ENCODE results near the gene SLC38A10. TPM values are rescaled to one million over a fixed set of nuclear protein-coding genes. Genes with fewer than 3 reads are reported as not detected.
"Not testable (repeated sequence)": the region's sequence is repeated elsewhere in the genome, so short reads cannot be mapped to it uniquely, and the experiment has no call there.

SLC38A10 gene
- total RNA-seq, 3 donors from 2014 or later (not counting 1 experiment from before 2014, with no cell fraction given), result 72.2 to 104 (median 90.5) TPM

DNA sequence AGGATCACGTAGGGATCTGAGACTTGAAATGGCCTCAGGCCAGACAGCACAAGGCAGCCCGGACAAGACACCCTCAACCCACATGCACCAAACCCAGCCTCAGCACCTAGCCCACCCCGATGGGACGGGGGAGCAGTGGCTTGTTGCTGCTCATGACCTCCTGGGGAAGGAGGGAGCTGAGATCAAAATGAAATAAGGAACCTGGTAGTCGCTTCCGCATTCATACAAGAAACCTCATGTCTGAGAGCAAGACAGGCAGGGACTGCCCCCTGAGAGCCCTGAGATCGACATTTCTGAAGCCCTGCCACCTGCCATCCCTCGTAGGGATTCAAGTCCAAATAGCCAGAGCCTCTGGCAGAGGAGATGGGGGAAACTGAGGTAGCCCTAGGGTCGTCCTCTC is 66.7 kb downstream of the SLC38A10 start:
- Histone ChIP-seq H3K4me1 (ENCODE audit: control insufficient read depth, insufficient read depth, low read length) (peaks cover 23% of the 10 kb centered on the region), H3K4me3 (ENCODE audit: low read length) (no peak overlapping the region), H3K27ac (ENCODE audit: low read length) (no peak overlapping the region), H3K36me3 (ENCODE audit: control insufficient read depth, insufficient read depth, low read length) (peaks cover 22% of the 10 kb centered on the region), H3K27me3 (ENCODE audit: control insufficient read depth, insufficient read depth, low read length) (no peaks in the 10 kb centered on the region), H3K9me3 (ENCODE audit: control insufficient read depth, insufficient read depth, low read length) (no peaks in the 10 kb centered on the region)
- TF ChIP-seq, protein P1, sequence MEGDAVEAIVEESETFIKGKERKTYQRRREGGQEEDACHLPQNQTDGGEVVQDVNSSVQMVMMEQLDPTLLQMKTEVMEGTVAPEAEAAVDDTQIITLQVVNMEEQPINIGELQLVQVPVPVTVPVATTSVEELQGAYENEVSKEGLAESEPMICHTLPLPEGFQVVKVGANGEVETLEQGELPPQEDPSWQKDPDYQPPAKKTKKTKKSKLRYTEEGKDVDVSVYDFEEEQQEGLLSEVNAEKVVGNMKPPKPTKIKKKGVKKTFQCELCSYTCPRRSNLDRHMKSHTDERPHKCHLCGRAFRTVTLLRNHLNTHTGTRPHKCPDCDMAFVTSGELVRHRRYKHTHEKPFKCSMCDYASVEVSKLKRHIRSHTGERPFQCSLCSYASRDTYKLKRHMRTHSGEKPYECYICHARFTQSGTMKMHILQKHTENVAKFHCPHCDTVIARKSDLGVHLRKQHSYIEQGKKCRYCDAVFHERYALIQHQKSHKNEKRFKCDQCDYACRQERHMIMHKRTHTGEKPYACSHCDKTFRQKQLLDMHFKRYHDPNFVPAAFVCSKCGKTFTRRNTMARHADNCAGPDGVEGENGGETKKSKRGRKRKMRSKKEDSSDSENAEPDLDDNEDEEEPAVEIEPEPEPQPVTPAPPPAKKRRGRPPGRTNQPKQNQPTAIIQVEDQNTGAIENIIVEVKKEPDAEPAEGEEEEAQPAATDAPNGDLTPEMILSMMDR (IDR thresholded peaks at IDR 0.05), result no peak
- peaks cover 21 to 22% of the 10 kb centered on the region in 2 donors for H3K4me1 Mint-ChIP-seq
- no peak overlapping the region for H3K4me3 Mint-ChIP-seq
- ATAC-seq, result no peak
- 67% methylated on average over 8 of the region's 9 CpGs for WGBS (ENCODE audit: insufficient coverage)
- intact Hi-C loops (cut with micrococcal nuclease), result no loop called here
- no peaks in the 10 kb centered on the region for H3K27me3 Mint-ChIP-seq (ENCODE audit: low read depth in 2 of 2)
- no peaks in the 10 kb centered on the region for H3K9me3 Mint-ChIP-seq
- no peak for DNase-seq
- H3K27ac Mint-ChIP-seq, result peak overlapping the region in 1 of 2 donors; percentile 3
- no peaks in the 10 kb centered on the region for H3K36me3 Mint-ChIP-seq

DNA sequence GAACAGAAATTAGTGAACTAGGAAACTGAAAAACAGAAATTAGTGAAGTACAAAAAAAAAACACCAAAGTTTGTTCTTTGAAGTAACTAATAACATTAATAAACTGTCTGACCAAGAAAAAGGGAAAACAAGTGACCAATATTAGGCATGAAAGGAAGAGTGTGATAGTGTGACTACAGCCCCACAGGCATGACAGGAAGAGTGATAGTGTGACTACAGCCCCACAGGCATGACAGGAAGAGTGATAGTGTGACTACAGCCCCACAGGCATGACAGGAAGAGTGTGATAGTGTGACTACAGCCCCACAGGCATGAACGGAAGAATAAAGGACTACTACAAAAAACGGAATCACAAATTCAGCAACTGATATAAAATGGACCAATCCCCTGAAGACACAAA is 67.5 kb downstream of the SLC38A10 start:
- Histone ChIP-seq H3K4me1 (ENCODE audit: control insufficient read depth, insufficient read depth, low read length) (peaks cover 25% of the 10 kb centered on the region), H3K36me3 (ENCODE audit: control insufficient read depth, insufficient read depth, low read length) (peaks cover 19% of the 10 kb centered on the region)
- H3K9me3 ChIP-seq (ENCODE audit: control insufficient read depth, insufficient read depth, low read length); H3K36me3 Mint-ChIP-seq; H3K27ac ChIP-seq (ENCODE audit: low read length); intact Hi-C loops (cut with micrococcal nuclease); H3K4me3 Mint-ChIP-seq; DNase-seq; H3K27me3 ChIP-seq (ENCODE audit: control insufficient read depth, insufficient read depth, low read length); H3K27me3 Mint-ChIP-seq (ENCODE audit: low read depth in 2 of 2); ATAC-seq; H3K9me3 Mint-ChIP-seq; H3K4me3 ChIP-seq (ENCODE audit: low read length): not testable (repeated sequence)
- WGBS (ENCODE audit: insufficient coverage), result no CpG with 5 or more reads among the region's 2 CpGs
- peak overlapping the region in 1 of 2 donors; percentile 3 for H3K27ac Mint-ChIP-seq
- peaks cover 23 to 28% of the 10 kb centered on the region in 2 donors for H3K4me1 Mint-ChIP-seq

DNA sequence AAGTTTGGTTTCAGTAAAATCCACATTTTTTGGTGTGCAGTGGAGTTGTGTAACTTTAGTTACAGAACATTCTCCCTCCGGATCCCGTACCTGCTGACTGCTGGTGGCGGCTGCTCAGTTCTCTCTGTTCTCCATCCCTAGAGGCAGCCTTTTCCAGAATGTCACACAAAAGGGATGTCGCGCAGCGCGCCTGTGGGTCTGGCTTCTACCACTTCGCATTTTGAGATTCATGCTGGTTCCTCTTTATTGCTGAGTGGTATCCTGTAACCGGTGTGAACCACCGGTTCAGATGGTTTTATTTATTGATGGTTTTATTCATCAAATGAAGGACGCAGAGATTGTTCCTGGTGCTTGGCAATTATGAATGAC is 71.4 kb downstream of the SLC38A10 start:
- WGBS (ENCODE audit: insufficient coverage), result 12% methylated on average over 11 of the region's 11 CpGs
- Histone ChIP-seq H3K27me3 (ENCODE audit: control insufficient read depth, insufficient read depth, low read length) (no peaks in the 10 kb centered on the region), H3K4me3 (ENCODE audit: low read length) (peak overlapping the region; percentile 35), H3K9me3 (ENCODE audit: control insufficient read depth, insufficient read depth, low read length) (no peaks in the 10 kb centered on the region), H3K36me3 (ENCODE audit: control insufficient read depth, insufficient read depth, low read length) (no peaks in the 10 kb centered on the region), H3K27ac (ENCODE audit: low read length) (no peak overlapping the region), H3K4me1 (ENCODE audit: control insufficient read depth, insufficient read depth, low read length) (peaks cover 30% of the 10 kb centered on the region)
- TF ChIP-seq, protein P1 (IDR thresholded peaks at IDR 0.05), result no peak
- H3K4me1 Mint-ChIP-seq, result peaks cover 17 to 23% of the 10 kb centered on the region in 2 donors
- H3K9me3 Mint-ChIP-seq, result no peaks in the 10 kb centered on the region
- peak overlapping the region; percentile 85 for H3K4me3 Mint-ChIP-seq
- no peaks in the 10 kb centered on the region for H3K27me3 Mint-ChIP-seq (ENCODE audit: low read depth in 2 of 2)
- peak overlapping the region; percentile 73 to 83 for H3K27ac Mint-ChIP-seq
- no peaks in the 10 kb centered on the region for H3K36me3 Mint-ChIP-seq
- DNase-seq, result peak in 1 of 2 donors; percentile 32
- intact Hi-C loops (cut with micrococcal nuclease), result loop anchor here (1.0 kb wide), 1 partner anchor 16 kb away; the partner anchor contains the start of genes NDUFAF8 and TEPSIN
- no peak for ATAC-seq

DNA sequence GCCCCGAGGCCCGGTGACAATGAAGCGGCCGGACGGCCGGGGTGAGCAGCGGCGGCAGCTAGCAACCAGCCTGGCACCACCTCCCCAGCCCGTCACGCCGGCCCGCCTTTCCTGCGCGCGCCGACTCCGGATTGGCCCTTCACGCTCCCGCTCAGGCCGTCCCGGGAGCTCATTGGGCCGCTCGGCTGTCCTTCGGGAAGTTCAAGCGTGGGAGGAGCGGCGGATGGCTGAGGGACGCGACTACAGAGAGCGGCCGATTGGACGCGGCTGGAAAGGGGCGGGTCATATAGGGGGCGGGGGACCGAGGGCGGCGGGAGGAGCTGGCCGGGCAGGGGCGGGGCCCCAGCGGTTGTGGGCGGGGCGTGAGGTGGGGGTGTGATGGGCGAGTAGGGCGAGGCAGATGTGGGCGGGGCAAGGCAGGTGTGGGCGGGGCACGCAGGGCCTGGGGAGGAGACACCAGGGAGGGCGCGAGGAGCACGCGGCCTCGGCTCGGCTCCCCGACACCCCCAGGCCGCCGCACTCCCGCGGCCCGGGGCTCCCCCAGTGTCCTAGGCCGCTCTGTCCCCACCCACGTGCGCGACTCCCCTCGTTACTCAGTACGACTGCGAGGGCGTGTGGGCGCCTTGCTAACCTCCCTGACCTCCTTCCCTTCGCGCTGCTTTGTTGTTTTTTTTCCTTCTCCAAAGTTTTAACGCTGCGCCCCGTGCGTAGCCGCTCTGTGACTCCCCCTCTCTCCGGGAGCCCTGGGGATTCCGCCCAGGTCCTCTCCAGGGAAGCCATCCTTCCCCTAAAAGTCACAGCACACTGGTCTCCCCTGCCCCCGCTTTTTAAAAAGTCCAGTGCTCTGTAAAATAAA is 72.0 kb downstream of the SLC38A10 start, which contains the start of gene CEP131:
Gene CEP131 (minus strand): TSS at position 60 of the 856 bp plus-strand sequence. CDS start 2,909 bp downstream, outside the sequence.
- peak within 1 kb of the TSS; percentile 85 for H3K4me3 Mint-ChIP-seq
- Histone ChIP-seq H3K36me3 (ENCODE audit: control insufficient read depth, insufficient read depth, low read length) (no peaks in the 10 kb centered on the region), H3K4me1 (ENCODE audit: control insufficient read depth, insufficient read depth, low read length) (peaks cover 24% of the 10 kb centered on the region), H3K27ac (ENCODE audit: low read length) (no peak within 1 kb of the TSS), H3K4me3 (ENCODE audit: low read length) (peak within 1 kb of the TSS; percentile 46), H3K27me3 (ENCODE audit: control insufficient read depth, insufficient read depth, low read length) (no peaks in the 10 kb centered on the region), H3K9me3 (ENCODE audit: control insufficient read depth, insufficient read depth, low read length) (no peaks in the 10 kb centered on the region)
- DNase-seq (peak; percentile 98 to 99), ATAC-seq (peak; percentile 93 to 99 (median 93))
- intact Hi-C loops (cut with micrococcal nuclease), result loop anchor here (1.0 kb wide), 1 partner anchor 16 kb away; the partner anchor contains the start of genes NDUFAF8 and TEPSIN
- H3K27ac Mint-ChIP-seq, result peak within 1 kb of the TSS; percentile 73 to 83
- H3K36me3 Mint-ChIP-seq, result no peaks in the 10 kb centered on the region
- no peaks in the 10 kb centered on the region for H3K9me3 Mint-ChIP-seq
- H3K27me3 Mint-ChIP-seq (ENCODE audit: low read depth in 2 of 2), result no peaks in the 10 kb centered on the region
- TF ChIP-seq, protein P1 (IDR thresholded peaks at IDR 0.05), result no peak
- peaks cover 17 to 22% of the 10 kb centered on the region in 2 donors for H3K4me1 Mint-ChIP-seq
- WGBS (ENCODE audit: insufficient coverage), result under 1% methylated on average over 78 of the region's 79 CpGs

Data from natural killer cell (primary cell).